ENCODE results near the gene LRCH3.

The LRCH3 gene

GRCh38 chr3:197750396-197750831 lies 40.6 kb upstream of the LRCH3 start:
- Histone ChIP-seq H3K36me3 (ENCODE audit: insufficient read depth, low read length) (no peaks in the 10 kb centered on the region), H3K9ac (ENCODE audit: insufficient read length) (peak overlapping the region; percentile 86), H3K9me3 (ENCODE audit: low read depth, low read length) (0 out of 2 replicates have a peak, but pooled peaks cover 4% of the 10 kb centered on the region), H3K4me3 (peak overlapping the region; percentile 90), H3K27ac (peak overlapping the region; percentile 80)
- TF ChIP-seq EZH2 (IDR thresholded peaks at IDR 0.05) (no peak), POLR2AphosphoS5 (IDR thresholded peaks at IDR 0.05; ENCODE audit: borderline replicate concordance, low read depth, low read length) (no peak), FOXP2 (optimal IDR thresholded peaks at IDR 0.05; ENCODE audit: control extremely low read depth, extremely low read length, insufficient read depth) (no peak)
- no peak for DNase-seq (ENCODE audit: low read depth, low spot score)

- DNase-seq (ENCODE audit: low read depth, low spot score): no peak
- peaks cover under 1% of the 10 kb centered on the region for H3K36me3 ChIP-seq (ENCODE audit: insufficient read depth, low read length)
- no peak overlapping the region for H3K27ac ChIP-seq
- H3K9ac ChIP-seq (ENCODE audit: insufficient read length): peak overlapping the region; percentile 86
- no peak for TF ChIP-seq FOXP2 (optimal IDR thresholded peaks at IDR 0.05; ENCODE audit: control extremely low read depth, extremely low read length, insufficient read depth)
- H3K9me3 ChIP-seq (ENCODE audit: low read depth, low read length): 0 out of 2 replicates have a peak, but pooled peaks cover 4% of the 10 kb centered on the region
- peak overlapping the region; percentile 90 for H3K4me3 ChIP-seq
Observed at GRCh38 chr3:197750858-197751737, 40.0 kb upstream of the LRCH3 start.

GRCh38 chr3:197752107-197752506 lies 38.9 kb upstream of the LRCH3 start:
- DNase-seq (ENCODE audit: low read depth, low spot score): no peak
- Histone ChIP-seq H3K9ac (ENCODE audit: insufficient read length) (no peak overlapping the region), H3K4me3 (peak overlapping the region; percentile 90; the same call in 1 of the 2 replicates), H3K36me3 (ENCODE audit: insufficient read depth, low read length) (peaks cover 11% of the 10 kb centered on the region), H3K9me3 (ENCODE audit: low read depth, low read length) (0 out of 2 replicates have a peak, but pooled peaks cover 4% of the 10 kb centered on the region), H3K27ac (no peak overlapping the region)
- TF ChIP-seq FOXP2 (optimal IDR thresholded peaks at IDR 0.05; ENCODE audit: control extremely low read depth, extremely low read length, insufficient read depth) (no peak), EZH2 (IDR thresholded peaks at IDR 0.05) (no peak), POLR2AphosphoS5 (IDR thresholded peaks at IDR 0.05; ENCODE audit: borderline replicate concordance, low read depth, low read length) (no peak)

GRCh38 chr3:197753263-197753662 lies 37.8 kb upstream of the LRCH3 start:
- Histone ChIP-seq H3K9me3 (ENCODE audit: low read depth, low read length) (0 out of 2 replicates have a peak, but pooled peaks cover 4% of the 10 kb centered on the region), H3K4me3 (no peak overlapping the region), H3K27ac (no peak overlapping the region), H3K36me3 (ENCODE audit: insufficient read depth, low read length) (peaks cover 21% of the 10 kb centered on the region), H3K9ac (ENCODE audit: insufficient read length) (no peak overlapping the region)
- TF ChIP-seq POLR2AphosphoS5 (IDR thresholded peaks at IDR 0.05; ENCODE audit: borderline replicate concordance, low read depth, low read length) (no peak), FOXP2 (optimal IDR thresholded peaks at IDR 0.05; ENCODE audit: control extremely low read depth, extremely low read length, insufficient read depth) (no peak), EZH2 (IDR thresholded peaks at IDR 0.05) (no peak)
- no peak for DNase-seq (ENCODE audit: low read depth, low spot score)

- Histone ChIP-seq H3K4me3 (no peak overlapping the region), H3K27ac (no peak overlapping the region), H3K9ac (ENCODE audit: insufficient read length) (no peak overlapping the region), H3K9me3 (ENCODE audit: low read depth, low read length) (0 out of 2 replicates have a peak, but pooled peaks cover 4% of the 10 kb centered on the region), H3K36me3 (ENCODE audit: insufficient read depth, low read length) (peaks cover 50% of the 10 kb centered on the region)
- no peak for DNase-seq (ENCODE audit: low read depth, low spot score)
- TF ChIP-seq FOXP2 (optimal IDR thresholded peaks at IDR 0.05; ENCODE audit: control extremely low read depth, extremely low read length, insufficient read depth) (no peak), EZH2 (IDR thresholded peaks at IDR 0.05) (no peak), POLR2AphosphoS5 (IDR thresholded peaks at IDR 0.05; ENCODE audit: borderline replicate concordance, low read depth, low read length) (no peak)
Observed at GRCh38 chr3:197756704-197757103, 34.4 kb upstream of the LRCH3 start.

GRCh38 chr3:197758512-197758911 lies 32.5 kb upstream of the LRCH3 start:
- Histone ChIP-seq H3K27ac (no peak overlapping the region), H3K9me3 (ENCODE audit: low read depth, low read length) (0 out of 2 replicates have a peak, but pooled peaks cover 4% of the 10 kb centered on the region), H3K36me3 (ENCODE audit: insufficient read depth, low read length) (peaks cover 62% of the 10 kb centered on the region), H3K9ac (ENCODE audit: insufficient read length) (no peak overlapping the region), H3K4me3 (no peak overlapping the region)
- no peak for DNase-seq (ENCODE audit: low read depth, low spot score)
- no peak for TF ChIP-seq FOXP2 (optimal IDR thresholded peaks at IDR 0.05; ENCODE audit: control extremely low read depth, extremely low read length, insufficient read depth)
- no peak for TF ChIP-seq POLR2AphosphoS5 (IDR thresholded peaks at IDR 0.05; ENCODE audit: borderline replicate concordance, low read depth, low read length)
- TF ChIP-seq EZH2 (IDR thresholded peaks at IDR 0.05): no peak

- H3K4me3 ChIP-seq: no peak overlapping the region
- peaks cover 79% of the 10 kb centered on the region for H3K36me3 ChIP-seq (ENCODE audit: insufficient read depth, low read length)
Observed at GRCh38 chr3:197761784-197762183, 29.3 kb upstream of the LRCH3 start.

GRCh38 chr3:197775317-197775716 lies 15.7 kb upstream of the LRCH3 start:
- Histone ChIP-seq H3K27ac (no peak overlapping the region), H3K9ac (ENCODE audit: insufficient read length) (no peak overlapping the region), H3K36me3 (ENCODE audit: insufficient read depth, low read length) (peaks cover 88% of the 10 kb centered on the region), H3K4me3 (no peak overlapping the region), H3K9me3 (ENCODE audit: low read depth, low read length) (no peaks in the 10 kb centered on the region)
- no peak for TF ChIP-seq FOXP2 (optimal IDR thresholded peaks at IDR 0.05; ENCODE audit: control extremely low read depth, extremely low read length, insufficient read depth)
- TF ChIP-seq EZH2 (IDR thresholded peaks at IDR 0.05): no peak
- TF ChIP-seq POLR2AphosphoS5 (IDR thresholded peaks at IDR 0.05; ENCODE audit: borderline replicate concordance, low read depth, low read length): no peak
- DNase-seq (ENCODE audit: low read depth, low spot score): no peak

More at GRCh38 chr3:197761784-197762183, 29.3 kb upstream of the LRCH3 start:
- no peaks in the 10 kb centered on the region for H3K9me3 ChIP-seq (ENCODE audit: low read depth, low read length)
- no peak overlapping the region for H3K27ac ChIP-seq
- H3K9ac ChIP-seq (ENCODE audit: insufficient read length): no peak overlapping the region
- no peak for TF ChIP-seq POLR2AphosphoS5 (IDR thresholded peaks at IDR 0.05; ENCODE audit: borderline replicate concordance, low read depth, low read length)
- no peak for TF ChIP-seq FOXP2 (optimal IDR thresholded peaks at IDR 0.05; ENCODE audit: control extremely low read depth, extremely low read length, insufficient read depth)
- TF ChIP-seq EZH2 (IDR thresholded peaks at IDR 0.05): no peak
- DNase-seq (ENCODE audit: low read depth, low spot score): no peak
